Inferior parietal cortex (tissue), 1 donor: Measurements from ENCODE around the gene STARD9.
"Not testable (repeated sequence)": the region's sequence is repeated elsewhere in the genome, so short reads cannot be mapped to it uniquely, and the experiment has no call there.

Experiments
- DNase-seq: peaks from one replicate; pipeline ENCODE4 v3.0.0-alpha.2; 2016; ENCODE audit errors: extremely low spot score

Gene STARD9

GRCh38 chr15:42590619-42591237, 15.3 kb downstream of the STARD9 start:
- no peak for DNase-seq

- no peak for DNase-seq
These were observed 16.0 kb downstream of the STARD9 start for GRCh38 chr15:42591238-42591934.

GRCh38 chr15:42592716-42593115, 17.3 kb downstream of the STARD9 start:
- no peak for DNase-seq

- DNase-seq, result no peak
These were observed 17.7 kb downstream of the STARD9 start for GRCh38 chr15:42593143-42593542.

- no peak for DNase-seq
These were observed 18.7 kb downstream of the STARD9 start for GRCh38 chr15:42594095-42594494.

GRCh38 chr15:42595626-42596240, 20.3 kb downstream of the STARD9 start:
- DNase-seq, result no peak

- not testable (repeated sequence) for DNase-seq
These were observed 25.9 kb downstream of the STARD9 start for GRCh38 chr15:42601316-42601715.

GRCh38 chr15:42602501-42602900, 27.1 kb downstream of the STARD9 start:
- DNase-seq, result no peak

- DNase-seq, result no peak
These were observed 28.6 kb downstream of the STARD9 start for GRCh38 chr15:42603978-42604377.

GRCh38 chr15:42604894-42605744, 29.7 kb downstream of the STARD9 start:
- DNase-seq, result no peak

- DNase-seq, result no peak
These were observed 30.4 kb downstream of the STARD9 start for GRCh38 chr15:42605796-42606195.

- no peak for DNase-seq
These were observed 32.7 kb downstream of the STARD9 start for GRCh38 chr15:42608110-42608531.

- no peak for DNase-seq
These were observed 33.5 kb downstream of the STARD9 start for GRCh38 chr15:42608752-42609488.

- DNase-seq, result no peak
These were observed 36.1 kb downstream of the STARD9 start for GRCh38 chr15:42611532-42611931.

- no peak for DNase-seq
These were observed 37.0 kb downstream of the STARD9 start for GRCh38 chr15:42612367-42612912.

- DNase-seq, result no peak
These were observed 40.7 kb downstream of the STARD9 start for GRCh38 chr15:42616107-42616506.

- DNase-seq, result no peak
These were observed 44.4 kb downstream of the STARD9 start for GRCh38 chr15:42619656-42620371.

- DNase-seq, result no peak
These were observed 46.0 kb downstream of the STARD9 start for GRCh38 chr15:42621386-42621785.

- no peak for DNase-seq
These were observed 46.9 kb downstream of the STARD9 start for GRCh38 chr15:42621996-42622925.
